GM19372 (cell line): ENCODE measurements around the gene SLC22A31.
A peak's percentile ranks its signal among the peaks of the same experiment; 100 is the strongest.

ENCODE experiments used
- ATAC-seq: cut with Tn5 transposase; IDR thresholded peaks from one replicate; pipeline ENCODE4 v1.9.1; 2021; ENCODE audit warnings: mild to moderate bottlenecking, low read depth, moderate library complexity; ENCODE audit not compliant: unreplicated experiment

SLC22A31 gene

GRCh38 chr16:89183975-89184676 is 16.2 kb downstream of the SLC22A31 start:
- ATAC-seq: no peak

GRCh38 chr16:89183463-89183862 is 16.9 kb downstream of the SLC22A31 start:
- no peak for ATAC-seq

GRCh38 chr16:89179656-89180315 is 20.6 kb downstream of the SLC22A31 start:
- ATAC-seq: no peak

DNA sequence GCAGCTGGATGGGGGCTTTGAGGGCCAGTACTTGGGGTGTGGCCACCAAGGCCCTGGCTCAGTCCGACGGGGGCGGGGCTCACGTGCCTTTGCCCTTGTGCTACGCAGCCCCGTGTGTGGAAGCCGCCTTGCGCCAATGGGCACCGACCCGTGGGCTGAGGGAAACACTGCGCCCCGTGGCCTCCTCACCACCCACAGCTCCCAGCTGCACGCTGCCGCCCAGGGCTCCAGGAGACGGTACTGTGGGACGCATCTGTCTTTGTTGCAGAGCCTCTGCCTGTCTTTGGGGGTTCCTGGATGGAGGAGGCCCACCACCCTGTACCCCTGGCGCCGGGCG is 21.2 kb downstream of the SLC22A31 start:
- no peak for ATAC-seq

DNA sequence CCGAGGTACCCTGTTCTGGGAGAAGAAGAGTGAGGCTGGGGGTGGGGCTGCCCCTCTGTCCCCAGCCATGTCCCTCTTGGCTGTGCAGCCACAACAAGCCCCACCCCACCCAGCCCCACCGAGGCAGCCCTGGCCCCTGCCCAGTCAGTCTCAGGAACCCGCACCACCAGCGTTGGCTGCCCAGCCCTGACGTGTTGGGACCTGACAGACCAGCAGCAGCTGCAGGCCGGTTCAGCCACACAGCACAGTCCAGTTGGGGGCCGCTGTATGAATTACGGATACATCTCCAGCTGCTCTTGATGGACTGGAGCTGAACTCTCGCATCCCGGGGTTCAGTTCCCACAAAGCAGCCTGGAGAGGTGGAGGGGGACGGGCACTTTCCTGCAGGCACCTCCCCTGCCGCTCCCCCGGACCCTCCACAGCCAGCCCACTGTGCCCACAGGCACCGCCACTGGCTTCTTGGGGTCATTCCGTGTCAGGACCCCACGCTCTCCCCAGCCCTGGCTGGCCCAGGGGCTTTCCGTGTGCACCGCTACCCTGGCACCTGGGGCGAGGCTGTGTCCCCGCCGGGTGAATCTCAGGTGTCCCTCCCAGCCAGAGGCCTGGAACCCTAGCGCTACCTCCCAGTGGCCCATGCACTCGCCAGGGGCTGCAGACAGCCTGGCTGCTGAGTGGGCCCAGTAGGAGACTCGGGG is 21.7 kb downstream of the SLC22A31 start:
- no peak for ATAC-seq

DNA sequence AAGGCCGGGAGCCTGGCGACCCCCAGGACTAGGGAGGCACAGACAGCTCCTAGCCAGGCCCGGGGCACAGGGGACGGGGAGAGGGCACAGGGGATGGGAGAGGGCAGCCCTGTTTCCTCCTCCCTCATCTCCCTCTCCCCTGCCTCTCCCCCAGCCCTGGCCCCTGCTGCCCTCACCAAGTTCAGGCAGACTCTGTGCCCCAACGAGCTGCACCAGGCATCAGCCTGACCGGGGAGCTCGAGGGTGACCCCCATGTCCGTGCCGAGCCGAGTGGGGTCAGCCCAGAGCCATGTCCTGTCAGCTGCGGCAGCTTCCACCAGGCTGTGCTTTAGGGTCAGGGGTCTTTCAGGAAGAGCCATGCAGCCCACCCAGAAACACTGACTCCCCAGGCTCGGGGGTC is 22.8 kb downstream of the SLC22A31 start:
- ATAC-seq: no peak

DNA sequence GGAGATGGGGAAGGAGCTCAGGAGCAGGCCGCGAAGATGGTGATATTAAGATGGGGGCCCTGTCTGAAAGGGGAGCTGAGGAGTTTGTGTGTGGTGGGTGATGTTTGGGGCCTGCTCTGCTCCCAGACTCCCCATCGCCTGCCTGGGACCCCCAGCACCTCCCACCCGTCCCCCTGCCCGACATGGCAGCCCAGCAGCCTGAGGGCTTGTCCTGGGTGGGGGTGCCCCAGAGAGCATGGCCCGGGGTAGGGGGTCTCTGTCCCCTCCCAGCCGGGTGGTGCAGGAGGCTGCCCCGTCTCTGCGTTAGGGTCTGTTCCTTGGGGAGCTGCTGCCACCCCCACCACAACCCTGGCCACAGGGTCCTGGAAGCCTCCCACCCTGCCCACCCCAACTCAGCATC is 23.6 kb downstream of the SLC22A31 start:
- no peak for ATAC-seq

DNA sequence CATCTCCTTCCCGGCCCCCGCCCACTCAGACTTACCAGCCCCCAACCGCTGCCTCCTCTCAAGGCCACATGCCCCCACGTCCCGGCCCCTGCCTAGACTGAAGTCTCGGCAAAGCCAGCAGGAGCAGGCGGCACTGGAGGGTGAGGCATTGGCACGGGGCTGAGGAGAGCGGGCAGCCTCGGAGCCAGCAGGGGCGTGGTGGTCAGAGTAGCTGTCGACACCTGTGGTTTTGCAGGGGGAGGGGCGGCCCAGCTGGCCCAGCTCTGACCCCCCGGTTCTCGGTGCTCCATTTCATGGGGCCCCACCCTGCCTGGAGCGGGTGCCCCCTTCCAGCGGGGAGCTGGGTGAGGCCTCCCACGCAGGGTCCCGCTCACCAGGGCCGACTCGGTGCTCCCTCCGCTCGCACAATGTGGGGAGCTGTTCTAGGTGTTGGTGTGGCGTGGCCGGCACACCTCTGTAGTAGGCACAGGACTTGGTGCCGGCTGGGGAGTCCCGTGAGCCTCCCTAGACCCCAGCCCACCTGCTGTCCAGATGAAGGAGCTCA is 24.1 kb downstream of the SLC22A31 start:
- ATAC-seq: no peak

DNA sequence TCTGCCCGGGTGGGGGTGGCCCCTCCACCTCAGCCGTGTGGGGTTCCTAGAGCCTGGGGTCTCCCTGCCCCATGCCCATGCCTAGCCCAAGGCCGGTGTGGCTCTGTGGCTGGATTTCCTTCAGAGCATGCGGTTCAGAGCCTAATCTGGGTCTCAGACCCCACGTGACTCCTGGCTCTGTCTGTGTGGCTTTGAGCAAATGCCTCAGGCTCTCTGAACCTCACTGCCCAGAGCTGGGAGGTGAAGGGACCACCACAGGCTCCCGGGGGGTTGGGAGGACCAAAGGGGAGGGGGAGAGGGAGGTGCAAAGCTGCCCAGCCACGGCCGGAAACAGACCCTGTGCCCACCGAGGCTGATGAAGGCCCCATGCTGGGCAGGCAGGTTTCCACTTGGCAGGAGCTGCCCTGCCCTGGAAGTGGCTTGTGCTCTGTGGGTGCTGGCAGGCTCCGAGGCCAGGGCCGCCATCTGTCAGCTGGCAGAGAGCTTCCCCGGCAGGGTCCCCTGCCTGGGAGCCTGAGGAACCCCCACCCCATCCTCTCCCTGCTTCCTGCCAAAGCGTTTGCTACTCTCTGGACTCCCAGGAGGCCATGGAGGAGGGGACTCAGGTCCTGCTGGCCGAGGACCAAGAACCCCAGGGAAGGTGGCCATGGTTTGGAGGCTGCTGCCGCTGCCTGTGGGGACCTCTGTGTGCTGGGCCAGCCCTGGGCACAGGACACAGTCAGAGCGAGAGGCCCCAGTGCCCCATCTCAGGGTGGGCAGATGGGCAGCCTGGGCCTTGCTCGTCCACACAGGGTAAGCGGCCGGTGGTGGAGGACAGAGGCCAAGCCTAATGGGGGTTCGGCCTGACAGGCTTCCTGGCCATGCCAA is 24.8 kb downstream of the SLC22A31 start:
- no peak for ATAC-seq

- ATAC-seq: no peak
Measured at GRCh38 chr16:89174877-89175276, 25.5 kb downstream of the SLC22A31 start.

DNA sequence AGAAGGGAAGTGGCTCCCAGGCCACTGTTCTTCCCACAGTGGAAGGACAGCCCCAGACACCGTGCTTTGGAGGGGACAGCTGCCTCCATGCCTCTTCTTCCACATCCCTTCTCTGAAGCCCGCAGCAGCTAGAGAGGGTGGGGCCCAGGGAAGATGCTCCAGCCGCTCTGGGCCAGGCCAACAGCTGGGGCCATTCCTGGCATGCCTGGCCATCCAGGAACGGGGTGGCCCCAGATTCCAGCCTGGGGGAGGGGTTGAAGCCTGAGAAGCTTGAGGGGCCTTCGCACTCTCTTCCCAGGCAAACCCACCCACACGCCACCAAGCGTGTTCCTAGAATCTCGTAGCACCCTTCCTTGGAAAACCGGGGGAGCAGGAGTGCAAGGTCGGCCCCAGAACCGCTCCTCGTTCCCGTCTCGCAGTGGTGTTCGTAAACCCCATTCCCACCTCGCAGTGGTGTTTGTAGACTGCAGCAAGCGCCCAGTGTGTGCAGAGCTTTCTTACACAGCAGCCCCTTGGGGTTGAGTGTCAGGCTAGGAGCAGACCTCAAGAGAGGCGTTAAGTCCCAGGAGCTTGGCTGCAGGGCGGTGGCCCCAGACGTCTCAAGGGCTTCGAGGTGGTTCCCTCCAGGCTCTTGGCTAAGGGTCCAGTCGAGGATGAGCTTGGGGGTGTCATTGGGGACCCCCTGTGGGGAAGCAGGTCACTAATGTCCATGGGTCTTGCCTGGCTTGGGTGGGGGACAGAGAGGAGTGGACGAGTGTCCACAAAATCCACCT is 26.1 kb downstream of the SLC22A31 start:
- no peak for ATAC-seq

DNA sequence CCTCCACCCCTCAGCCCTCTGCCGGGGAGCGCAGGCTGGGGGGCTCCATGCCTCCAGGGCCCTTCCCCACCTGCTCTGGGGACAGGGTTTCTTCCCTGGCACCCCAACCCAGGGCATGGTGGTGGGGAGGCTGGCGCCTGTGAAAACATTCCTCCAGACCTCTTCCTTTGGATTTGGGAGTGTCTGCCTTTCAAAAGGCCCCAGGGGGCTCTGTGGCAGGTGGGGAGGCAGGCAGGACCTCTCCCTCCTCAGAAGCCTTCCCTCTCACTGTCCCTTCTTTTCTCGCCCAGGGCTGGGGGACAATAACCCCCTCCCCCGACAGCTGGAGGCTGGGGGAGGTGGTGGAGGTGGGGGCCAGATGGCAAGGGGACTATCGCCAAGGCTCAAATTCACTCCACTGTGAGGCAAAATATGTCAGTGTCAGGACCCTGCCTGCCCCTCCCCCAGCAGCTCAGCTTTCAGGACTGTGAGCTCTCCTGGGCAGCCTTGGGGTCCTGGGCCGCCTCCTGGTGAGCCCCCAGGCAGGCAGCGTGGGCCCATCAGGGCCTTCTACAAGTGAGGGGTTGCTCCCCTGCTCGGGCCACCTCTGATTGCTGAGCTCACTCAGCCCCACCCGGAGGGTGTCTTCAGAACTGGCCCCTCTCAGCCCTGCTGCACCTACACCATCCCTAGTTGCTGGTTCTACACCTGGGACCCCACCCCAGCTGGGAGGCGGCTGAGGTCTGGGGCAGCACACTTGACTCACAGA is 27.0 kb downstream of the SLC22A31 start:
- no peak for ATAC-seq

- ATAC-seq: no peak
Measured at GRCh38 chr16:89172528-89173173, 27.7 kb downstream of the SLC22A31 start.

DNA sequence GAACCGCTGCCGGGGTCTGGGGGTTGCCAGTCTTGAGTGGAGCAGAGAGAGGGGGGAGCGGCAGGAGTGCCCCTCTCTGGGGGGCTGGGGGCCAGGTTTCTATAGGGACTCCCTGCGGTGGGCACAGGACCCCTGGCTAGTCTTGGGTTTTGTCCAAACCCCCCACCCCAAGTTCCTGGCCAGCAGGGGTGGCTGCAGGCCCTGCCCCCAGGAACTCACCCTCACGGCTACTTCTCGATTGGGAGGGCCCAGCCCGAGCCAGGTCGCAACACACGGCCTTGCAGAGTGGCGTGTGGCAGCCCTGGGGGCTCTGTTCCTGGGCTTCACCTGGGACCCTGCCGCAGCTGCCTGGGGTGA is 28.2 kb downstream of the SLC22A31 start:
- no peak for ATAC-seq

DNA sequence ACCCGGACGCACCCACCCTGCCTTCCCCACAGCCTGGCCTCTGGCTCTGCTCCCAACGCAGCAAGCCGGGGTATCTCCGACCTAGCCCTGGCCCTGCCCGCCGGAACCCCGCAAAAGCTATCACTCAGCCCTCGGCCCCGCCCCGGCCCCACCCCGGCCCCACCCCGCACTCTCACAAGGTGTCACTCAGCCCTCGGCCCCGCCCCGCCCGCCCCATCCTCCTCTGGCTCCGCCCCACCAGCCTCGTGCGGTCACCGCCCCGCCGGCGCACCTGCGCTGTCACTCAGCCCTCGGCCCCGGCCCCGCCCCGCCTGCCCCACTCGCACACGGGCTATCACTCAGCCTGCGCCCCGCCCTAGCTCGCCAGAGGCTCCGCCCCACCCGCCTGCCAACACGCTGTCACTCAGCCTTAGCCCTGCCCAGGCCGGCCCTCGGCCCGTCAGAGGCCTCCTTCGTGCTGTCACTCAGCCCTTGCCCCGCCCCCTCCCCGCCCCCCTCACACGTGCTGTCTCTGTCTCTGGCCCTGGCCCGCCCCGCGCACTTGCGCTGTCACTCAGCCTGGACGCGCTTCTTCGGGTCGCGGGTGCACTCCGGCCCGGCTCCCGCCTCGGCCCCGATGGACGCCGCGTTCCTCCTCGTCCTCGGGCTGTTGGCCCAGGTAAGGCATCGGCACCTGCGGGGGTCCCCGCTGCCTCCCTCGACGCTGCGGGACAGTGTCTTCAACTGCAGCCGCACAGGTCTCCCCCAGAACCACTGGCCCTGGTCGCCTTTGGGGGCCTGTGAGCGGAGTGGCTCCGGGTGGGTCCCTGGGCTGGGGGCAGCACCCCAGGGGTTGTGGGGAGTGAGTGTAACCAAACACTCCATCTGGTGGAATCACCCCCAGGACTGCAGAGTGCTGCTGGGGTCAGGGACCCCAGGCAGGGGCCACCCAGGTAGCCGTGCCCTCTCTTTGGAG is 28.8 kb downstream of the SLC22A31 start, which contains the start of gene CDH15:
Gene CDH15, plus strand, starts transcription at position 533 of the 955 bp plus-strand sequence. Its CDS starts 84 bp downstream, at position 617.
- ATAC-seq: peak; percentile 78

DNA sequence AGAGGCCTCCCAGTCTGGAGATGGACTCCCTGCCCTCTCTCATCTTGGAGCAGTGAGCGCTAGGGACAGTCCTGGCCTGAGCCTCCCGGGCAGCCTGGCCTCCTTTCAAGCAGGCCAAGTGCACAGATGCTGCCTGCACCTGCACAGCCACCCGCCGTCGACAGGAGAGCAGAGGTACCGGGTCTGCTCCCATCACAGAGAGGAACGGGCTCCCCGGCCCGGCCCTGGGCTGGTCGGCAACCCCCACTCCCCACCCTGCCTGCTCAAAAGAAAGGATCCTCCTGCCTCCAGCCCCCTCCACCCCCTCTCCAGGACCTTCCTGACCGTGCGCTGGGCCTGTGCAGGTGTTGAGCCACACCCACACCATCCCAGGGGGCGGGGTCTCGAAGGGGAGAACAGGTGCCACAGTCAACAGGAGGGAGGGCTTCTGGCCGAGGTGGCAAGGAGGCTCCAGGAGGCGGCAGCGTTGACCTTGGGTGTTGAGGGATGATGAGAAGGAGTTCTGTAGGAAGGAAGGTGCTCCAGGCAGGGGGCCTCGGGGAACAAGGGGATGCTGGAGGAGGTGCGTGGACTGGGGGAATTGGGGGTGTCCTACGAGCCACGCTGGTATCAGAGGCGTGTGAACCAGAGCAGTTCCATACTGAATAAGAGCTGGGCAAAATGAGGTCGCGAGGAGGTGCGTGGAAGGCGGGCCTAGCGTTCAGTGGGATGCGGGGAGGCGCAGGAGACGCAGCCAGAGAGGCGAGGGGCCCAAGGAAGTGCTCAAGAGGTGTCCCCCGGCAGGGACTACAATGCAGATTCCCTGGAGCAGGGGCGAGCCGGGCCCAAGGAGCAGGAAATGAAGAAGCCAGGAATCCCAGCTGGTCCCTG is 29.8 kb downstream of the SLC22A31 start:
- no peak for ATAC-seq

DNA sequence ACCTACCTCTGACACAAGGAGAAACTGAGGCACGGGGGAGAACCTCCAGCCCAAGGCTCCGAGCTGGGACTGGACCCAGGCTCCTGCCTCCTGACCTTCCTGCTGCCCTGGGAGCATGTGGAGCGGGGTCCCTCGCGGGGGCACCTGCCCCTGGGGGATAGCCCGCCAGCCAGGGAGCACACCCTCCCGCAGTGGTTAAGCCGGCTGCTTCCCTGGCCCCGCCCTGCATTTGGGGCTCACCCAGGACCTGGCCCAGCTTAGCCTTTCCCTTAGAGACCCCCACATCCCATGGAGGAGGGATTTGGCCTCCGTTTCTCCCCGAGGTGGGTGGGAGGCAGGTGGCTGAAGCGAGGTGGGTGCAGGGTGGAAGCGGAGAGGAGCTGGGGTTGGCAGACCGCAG is 30.6 kb downstream of the SLC22A31 start:
- ATAC-seq: no peak
